Cardiac septum (tissue), 1 donor: ENCODE results near the gene DMC1. TPM values are rescaled to one million over a fixed set of nuclear protein-coding genes. Genes with fewer than 3 reads are reported as not detected.

Source experiments
- DNase-seq: peaks from one replicate; pipeline ENCODE4 v3.0.0-alpha.2; 2020; ENCODE audit warnings: low spot score
- intact Hi-C: fragments of 100-400 bp; cut with DNase I; formaldehyde crosslinking; loops from one replicate; pipeline ENCODE4 v1.14.0; 2022
- total RNA-seq: library from RNA; stranded (reverse); fragmentation: NEBNext Ultra II Directional; extraction: Animal tissue kit (Norgen Biotek cat#: 25700); gene quantifications from one replicate; pipeline ENCODE4 v1.2.1, GENCODE V29; 2021
- donor health status: DM: no; HTN: no; CAD: no.

The DMC1 gene
- total RNA-seq, 1 donor from 2014 or later, result 1.9 TPM

DNA sequence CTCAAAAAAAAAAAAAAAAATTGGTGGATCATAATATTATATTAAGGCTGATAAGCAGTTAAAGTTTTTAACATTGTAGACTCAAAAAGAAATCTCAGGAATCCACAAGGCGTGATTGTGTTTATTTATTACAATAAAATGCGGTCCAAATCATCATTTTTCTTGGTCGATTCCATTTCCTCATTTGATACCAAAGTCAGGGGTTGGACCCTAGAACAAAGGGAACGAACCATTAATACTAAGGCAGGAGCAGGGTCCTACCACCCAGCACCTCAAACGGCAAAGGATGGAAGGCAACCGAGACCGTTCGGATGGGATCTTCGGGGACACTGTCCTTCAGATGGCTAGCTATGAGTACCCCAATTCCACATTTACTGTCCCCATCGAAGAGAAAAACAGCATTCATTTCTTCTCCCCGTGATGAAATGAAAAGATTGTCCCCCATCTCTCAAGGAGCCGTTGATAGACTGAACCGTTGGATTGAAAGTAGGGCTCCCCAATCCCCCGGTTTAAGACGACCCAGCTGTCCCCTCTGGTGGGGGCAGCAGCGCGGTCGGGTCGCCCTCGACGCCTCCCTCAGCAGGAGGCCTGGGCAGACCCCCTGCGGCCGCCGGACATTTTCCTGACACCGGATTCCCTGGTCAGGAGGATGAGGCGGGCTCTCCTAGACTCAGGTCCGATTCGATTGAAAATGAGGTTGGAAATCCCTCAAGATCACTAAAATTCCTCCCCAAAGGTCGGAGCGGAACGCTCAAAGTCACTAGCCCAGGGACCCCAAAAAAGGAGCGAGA lies 607 bp downstream of the DMC1 start:
- no peak for DNase-seq
- intact Hi-C loops, result loop anchor here (5.0 kb wide), 1 partner anchor 107 kb away; no protein-coding TSS in a partner anchor

DNA sequence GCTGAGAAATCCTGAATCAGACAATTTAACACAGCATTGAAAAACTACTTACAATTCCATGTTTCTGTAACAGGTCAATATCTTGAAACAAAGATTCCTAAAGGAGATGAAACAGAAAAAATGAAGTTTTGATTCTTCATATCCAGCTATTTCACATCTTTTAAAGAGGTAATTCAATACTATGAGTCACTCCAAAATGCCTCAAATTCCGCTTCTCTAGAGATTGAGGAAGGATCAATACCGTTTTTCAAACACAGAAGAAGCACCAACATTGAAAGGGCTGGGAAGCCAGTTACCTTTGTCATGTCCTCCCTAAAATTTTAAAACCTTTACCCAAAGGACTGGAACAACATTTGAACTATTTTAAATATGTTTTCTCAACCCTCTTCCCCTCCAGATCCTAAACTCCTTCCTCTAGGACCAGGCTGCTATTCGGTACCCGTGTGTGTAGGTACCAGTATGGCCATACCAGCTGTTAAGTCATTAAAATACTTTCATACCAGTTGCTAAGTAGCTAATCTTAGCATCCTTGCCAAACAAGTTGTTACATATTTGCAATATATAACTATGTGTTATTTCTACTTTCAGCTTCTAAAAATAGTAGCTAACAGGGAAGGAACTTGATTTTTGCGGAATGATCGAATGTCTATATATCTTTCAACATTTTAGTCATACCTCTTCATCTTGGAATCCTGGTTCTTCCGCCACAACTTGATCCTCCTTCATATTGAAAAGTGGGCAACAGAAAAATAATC lies 2.3 kb downstream of the DMC1 start:
- intact Hi-C loops, result loop anchor here (5.0 kb wide), 1 partner anchor 105 kb away; no protein-coding TSS in a partner anchor
- no peak for DNase-seq

DNA sequence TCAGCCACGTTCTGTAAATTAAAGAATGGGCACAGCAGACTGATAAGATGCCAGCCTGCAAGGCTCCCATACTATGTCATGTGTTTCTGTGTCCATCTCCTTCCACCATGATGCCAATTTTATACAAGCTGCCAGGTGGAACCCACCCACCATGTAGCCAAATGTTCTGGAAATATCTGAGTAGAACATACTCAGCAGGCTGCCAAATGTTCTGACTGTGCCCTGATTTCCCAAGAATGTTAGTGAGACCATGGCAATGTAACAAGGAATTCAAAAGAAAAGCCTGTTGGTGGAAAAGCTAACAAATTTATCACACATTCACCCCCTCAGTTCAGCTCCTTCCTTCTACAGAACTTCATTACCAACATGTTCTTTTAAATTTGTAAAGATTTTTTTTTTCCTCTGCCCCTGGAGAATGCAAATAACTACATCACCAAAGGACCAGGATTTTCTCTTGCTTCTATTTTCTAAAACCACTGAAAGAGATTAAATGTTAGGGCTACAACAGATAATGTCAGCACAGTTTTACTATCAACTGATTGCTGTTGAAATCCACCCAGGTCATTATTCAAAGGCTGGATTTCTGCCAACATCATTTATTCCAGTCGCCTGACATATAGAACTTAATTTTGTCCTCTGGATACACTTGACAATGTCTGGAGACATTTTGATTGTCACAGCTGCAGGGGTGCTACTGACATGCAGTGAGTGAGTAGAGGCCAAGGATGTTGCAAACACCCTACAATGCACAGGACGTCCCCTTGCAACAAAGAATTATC lies 3.1 kb downstream of the DMC1 start:
- intact Hi-C loops, result loop anchor here (5.0 kb wide), 1 partner anchor 105 kb away; no protein-coding TSS in a partner anchor
- DNase-seq, result no peak

DNA sequence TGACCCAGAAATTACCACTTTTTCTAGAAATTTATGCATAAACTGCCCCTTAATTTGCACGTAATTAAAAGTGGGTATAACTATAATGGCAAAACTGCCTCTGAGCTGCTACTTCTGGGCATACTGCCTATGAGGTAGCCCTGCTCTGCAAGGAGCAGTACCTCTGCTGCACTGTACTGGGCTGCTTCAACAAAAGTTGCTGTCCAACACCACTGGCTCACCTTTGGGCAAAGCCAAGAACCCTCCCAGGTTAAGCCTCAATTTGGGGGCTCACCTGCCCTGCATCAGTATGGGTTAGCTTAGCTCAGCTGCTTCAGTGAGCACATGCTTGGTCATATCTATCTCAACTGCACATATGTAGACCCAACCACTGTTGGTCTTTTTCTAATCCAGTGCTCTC lies 4.5 kb downstream of the DMC1 start:
- no peak for DNase-seq
- intact Hi-C loops, result loop anchor here (5.0 kb wide), 1 partner anchor 103 kb away; no protein-coding TSS in a partner anchor

DNA sequence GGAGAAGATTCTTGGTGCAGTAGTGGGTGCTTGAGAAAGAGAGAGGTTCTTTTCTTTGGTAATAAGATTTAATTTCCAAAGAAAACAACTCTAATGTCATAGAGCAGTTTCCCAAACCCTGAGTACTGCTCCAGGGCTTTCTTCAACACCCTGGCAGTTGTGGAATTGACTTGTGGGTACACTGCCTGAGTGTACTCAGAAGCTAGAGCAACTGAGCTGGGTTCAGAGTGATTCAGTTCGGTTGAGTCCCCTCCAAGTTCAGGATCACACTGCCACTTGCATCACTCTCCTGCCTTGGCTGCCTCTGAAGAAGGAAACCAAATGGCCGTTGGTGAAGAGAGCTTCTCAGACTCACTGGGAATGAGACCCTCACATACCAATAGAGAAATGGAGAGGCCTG lies 5.3 kb downstream of the DMC1 start:
- intact Hi-C loops, result loop anchor here (5.0 kb wide), 1 partner anchor 102 kb away; no protein-coding TSS in a partner anchor
- no peak for DNase-seq

DNA sequence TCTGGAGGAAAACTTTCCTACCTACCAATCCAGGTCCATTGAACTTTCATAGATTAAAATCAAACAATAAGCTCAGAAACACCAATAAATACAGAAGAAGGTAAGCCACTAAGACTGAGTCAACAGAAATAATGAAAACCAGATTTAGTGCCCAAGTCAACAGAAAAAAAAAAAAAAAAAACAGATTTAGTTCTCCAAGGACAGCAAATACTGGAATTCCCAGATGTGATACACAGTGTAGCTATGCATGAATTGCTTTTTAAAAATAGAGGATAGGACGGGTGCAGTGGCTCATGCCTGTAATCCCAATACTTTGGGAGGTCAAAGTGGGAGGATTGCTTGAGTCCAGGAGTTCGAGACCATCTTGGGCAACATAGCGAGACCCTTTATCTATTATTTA lies 15.7 kb downstream of the DMC1 start:
- DNase-seq, result no peak
- intact Hi-C loops, result no loop called here

DNA sequence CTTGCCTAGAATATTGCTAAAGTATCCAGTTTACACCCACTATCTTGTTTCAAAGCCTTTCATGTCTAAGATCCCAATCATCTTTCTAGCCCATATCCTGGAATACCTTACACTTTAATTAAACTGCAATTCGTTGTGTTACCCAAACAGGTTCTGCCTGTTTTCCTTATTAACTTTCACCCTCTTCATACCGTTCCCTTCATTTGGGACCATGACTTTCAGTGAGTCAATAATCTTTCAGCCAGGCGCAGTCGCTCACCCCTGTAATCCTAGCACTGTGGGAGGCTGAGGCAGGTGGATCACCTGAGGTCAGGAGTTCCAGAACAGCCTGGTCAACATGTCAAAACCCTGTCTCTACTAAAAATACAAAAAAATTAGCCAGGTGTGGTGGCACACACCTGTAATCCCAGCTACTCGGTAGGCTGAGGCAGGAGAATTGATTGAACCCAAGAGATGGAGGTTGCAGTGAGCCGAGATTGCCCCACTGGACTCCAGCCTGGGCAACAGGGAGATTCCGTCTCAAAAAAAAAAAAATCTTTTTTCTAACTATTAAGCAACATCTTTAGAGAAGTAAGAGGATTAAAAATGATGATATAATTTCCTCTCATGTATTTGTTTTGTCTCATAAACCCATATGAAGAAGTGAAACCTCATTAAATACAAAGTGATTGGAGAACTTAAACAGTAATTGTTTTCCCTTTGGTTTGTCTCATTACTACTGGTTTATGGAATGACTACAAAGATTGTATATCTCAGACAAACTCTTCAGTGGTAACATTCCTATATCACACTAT lies 20.7 kb downstream of the DMC1 start:
- DNase-seq, result no peak
- intact Hi-C loops, result no loop called here

DNA sequence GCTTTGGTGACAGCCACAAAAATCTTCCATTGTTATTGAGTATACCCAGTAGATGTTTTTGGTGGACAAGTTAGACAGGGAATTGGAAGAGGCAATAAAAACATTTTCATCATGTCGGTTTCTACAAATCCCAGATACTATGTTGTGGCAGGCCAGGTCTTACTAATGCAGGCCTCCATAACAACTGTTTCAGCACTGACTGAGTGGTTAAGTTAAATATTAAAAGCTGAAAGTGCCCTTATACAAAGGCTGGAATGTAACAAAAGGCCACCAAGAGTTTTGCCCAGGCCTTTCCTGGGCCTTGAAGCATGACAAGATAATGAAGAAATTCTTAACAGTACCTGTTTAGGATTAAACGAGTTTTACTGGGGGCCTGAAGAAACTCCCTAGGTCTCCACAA lies 29.3 kb downstream of the DMC1 start:
- intact Hi-C loops, result no loop called here
- DNase-seq, result no peak

DNA sequence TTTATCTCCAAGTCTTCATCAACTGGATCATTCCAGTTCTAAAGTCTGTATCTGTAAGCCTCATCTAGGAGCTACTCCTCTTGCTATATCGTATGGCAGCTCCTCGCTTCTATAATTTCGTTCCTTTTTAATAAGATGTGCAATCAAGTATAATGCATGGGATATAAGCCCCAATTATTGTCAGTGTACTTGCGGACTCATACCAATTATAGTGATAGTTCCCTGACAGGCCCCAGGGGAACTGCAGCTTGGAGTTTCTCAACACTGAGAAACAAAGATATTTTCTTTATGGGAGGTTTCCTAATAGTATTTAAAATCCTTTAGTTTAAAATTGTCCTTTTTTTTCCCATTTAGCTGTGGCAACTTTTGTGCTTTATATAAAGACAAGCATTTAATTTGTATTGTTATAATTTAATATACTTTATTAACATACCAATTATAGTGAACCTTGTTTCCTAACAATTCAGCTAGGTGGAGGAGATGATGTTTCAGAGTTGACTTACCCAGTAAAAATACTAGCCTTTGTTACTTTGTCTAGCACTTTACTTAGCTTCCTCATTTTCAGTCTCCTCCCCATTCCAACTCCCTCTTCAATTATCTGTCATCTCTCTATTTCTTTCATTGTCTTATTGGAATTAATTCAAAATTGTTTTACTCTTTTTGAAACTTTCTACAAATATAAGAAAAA lies 38.6 kb downstream of the DMC1 start:
- intact Hi-C loops, result no loop called here
- no peak for DNase-seq

DNA sequence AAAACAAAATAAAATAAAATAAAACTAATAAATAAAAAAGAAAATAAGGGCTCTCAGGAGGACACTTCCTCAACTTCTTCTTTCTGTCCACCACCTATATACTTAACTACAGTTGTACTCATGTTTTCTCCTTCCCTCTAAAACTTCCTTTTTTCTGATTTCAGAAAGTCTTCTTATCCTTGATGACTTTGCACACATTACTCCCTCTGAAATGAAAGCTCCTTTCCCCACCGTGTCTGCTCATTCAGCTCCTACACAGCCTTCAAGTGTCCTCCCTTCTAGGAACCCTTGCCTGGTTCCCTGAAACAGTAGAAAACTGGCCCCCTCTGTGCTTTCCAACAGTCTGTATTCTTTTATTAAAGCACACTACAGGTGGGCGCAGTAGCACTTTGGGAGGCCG lies 45.6 kb downstream of the DMC1 start:
- intact Hi-C loops, result loop anchor here (5.0 kb wide), 1 partner anchor 47 kb away; no protein-coding TSS in a partner anchor
- no peak for DNase-seq

DNA sequence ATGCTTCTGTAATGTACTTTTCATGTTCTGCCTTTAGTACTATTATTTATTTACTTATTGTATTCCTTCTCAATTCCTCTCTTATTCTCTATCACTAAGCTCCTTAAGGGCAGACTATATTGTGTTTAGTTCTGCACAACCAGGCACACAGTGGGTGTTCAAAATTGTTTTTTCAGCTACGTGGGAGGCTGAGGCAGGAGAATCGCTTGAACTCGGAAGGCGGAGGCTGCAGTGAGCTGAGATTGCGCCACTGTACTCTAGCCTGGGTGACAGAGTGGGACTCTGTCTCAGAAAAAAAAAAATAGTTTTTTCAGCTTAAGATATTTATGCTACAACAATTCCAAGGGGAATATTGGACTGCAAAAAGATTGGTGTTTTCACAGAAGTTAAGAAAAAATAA lies 46.5 kb downstream of the DMC1 start:
- intact Hi-C loops, result loop anchor here (5.0 kb wide), 1 partner anchor 46 kb away; no protein-coding TSS in a partner anchor
- DNase-seq, result no peak

DNA sequence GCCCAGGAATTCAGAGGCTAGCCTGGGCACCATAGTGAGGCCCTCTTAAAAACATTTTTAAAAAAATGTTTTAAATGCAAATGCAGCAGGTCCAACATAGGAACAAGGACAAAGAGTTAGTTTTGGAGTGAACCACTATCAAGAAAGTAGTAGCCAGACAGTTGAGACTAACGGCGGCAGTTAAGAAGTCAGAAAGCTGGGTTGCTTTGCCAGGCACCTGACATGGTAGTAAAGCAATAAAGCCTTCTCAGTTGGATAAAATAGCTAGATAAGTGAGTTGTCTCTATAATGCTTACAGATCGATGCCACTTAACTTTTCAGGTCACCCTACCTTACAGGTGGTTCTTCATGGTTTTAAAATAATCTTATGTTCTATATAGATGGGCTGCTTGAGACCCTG lies 47.0 kb downstream of the DMC1 start:
- DNase-seq, result no peak
- intact Hi-C loops, result loop anchor here (5.0 kb wide), 1 partner anchor 46 kb away; no protein-coding TSS in a partner anchor

DNA sequence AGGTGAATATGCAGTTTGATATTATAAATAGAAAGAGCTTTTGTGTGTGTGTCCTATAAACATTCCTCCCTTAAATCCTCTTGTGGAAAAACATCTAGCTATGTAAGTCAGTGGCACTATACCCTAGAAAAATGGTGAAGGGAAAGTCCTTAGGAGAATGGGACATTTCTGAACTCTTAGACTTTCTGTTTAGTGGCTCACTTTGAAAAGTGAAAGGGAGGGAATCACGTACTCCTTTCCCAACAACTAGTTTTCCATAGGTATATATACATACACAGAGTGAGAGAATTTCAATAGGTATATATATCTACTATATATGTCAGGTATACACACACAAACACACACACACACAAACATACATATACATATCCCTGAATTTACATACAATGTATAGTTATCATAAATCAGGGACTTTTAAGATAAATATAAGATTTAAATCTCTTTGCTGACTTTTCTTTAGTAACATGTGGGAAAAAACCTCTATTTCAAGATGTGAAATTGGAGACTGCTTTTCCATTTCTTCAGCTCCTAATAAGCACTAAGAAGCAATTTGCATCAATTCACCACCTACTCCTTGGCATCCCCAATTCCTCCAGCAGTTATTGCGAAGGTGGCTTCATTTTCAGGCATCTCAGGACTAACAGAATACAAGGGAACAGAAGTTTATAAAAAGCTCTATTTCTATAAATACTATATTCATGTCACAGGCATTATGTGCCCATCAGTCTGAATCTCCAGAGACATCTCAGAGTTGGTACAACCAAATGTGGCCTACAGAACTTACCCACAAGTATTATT lies 50.3 kb downstream of the DMC1 start:
- intact Hi-C loops, result loop anchor here (5.0 kb wide), 1 partner anchor 42 kb away; no protein-coding TSS in a partner anchor
- DNase-seq, result no peak

DNA sequence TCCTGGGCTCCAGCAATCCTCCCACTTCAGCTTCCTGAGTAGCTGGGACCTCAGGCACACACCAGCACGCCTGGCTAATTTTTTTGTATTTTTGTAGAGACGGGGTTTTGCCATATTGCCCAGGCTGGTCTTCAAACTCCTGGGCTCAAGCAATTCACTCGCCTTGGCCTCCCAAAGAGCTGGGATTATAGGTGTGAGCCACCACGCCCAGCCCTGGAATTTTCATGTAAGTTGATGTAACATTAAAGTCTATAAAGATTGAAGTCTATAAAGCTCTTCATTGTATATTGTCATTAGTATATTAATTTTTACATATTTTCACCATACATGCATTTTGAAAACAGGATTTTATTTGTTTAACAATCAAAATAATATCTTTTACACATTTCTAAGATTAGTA lies 51.4 kb downstream of the DMC1 start:
- no peak for DNase-seq
- intact Hi-C loops, result no loop called here

DNA sequence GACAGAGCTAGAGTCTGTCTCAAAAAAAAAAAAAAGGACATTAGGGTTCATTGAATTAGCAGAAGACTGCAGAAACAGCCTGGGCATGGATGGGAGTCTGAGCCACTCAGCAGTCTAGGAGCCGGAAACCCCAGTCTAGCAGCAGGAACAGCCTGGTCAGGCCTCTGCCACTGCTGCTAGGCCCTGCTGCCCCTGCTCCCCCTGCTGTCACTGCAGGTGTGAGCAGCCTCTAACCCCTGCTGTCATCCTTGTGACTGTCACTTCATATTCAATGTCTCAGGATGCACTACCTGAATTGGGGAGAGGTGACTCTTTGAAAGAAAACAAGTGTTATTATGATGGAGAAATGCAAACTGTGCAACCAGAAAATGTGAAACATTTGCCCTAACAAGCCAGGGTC lies 56.9 kb downstream of the DMC1 start:
- DNase-seq, result no peak

DNA sequence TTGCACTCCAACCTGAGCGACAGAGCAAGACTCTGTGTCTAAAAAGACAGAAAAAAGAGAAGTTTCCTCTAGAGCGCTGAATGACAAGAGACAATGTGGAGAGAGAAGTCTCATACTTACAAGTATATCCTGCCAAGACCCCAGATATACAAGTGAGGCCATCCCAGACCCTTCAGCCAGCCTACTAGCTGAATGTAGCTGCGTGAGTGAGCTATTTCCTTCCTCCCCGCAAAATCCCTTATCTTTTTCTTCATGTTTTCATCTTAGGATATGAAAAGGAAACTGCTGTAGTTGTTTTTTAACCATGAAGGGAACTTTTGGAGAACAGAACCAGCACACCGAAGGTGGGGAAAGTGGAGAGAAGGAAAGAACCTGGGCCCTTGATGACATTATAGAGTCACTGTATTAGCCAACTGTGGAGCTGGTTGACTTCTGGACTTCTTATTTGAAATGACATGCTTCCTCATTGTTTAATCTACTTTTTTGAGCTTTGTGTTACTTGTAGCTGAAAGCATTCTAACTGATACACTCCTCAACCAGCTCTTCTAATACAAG lies 59.5 kb downstream of the DMC1 start:
- intact Hi-C loops, result no loop called here
- no peak for DNase-seq

More for the DNA sequence above, 56.9 kb downstream of the DMC1 start:
- intact Hi-C loops, result no loop called here
